GM12872 (cell line): ENCODE measurements around the gene AHCYL2.

ENCODE experiments used
- TF ChIP-seq, protein P1 (sequence below): IDR thresholded peaks from 3 replicates; pipeline ENCODE4 v1.5.1; 2011; ENCODE audit warnings: low read depth, mild to moderate bottlenecking, low read length, moderate library complexity; ENCODE audit not compliant: insufficient read depth

AHCYL2 gene

GRCh38 chr7:129468087-129468486 lies 243.3 kb downstream of the AHCYL2 start:
- TF ChIP-seq, protein P1, sequence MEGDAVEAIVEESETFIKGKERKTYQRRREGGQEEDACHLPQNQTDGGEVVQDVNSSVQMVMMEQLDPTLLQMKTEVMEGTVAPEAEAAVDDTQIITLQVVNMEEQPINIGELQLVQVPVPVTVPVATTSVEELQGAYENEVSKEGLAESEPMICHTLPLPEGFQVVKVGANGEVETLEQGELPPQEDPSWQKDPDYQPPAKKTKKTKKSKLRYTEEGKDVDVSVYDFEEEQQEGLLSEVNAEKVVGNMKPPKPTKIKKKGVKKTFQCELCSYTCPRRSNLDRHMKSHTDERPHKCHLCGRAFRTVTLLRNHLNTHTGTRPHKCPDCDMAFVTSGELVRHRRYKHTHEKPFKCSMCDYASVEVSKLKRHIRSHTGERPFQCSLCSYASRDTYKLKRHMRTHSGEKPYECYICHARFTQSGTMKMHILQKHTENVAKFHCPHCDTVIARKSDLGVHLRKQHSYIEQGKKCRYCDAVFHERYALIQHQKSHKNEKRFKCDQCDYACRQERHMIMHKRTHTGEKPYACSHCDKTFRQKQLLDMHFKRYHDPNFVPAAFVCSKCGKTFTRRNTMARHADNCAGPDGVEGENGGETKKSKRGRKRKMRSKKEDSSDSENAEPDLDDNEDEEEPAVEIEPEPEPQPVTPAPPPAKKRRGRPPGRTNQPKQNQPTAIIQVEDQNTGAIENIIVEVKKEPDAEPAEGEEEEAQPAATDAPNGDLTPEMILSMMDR = no peak

DNA sequence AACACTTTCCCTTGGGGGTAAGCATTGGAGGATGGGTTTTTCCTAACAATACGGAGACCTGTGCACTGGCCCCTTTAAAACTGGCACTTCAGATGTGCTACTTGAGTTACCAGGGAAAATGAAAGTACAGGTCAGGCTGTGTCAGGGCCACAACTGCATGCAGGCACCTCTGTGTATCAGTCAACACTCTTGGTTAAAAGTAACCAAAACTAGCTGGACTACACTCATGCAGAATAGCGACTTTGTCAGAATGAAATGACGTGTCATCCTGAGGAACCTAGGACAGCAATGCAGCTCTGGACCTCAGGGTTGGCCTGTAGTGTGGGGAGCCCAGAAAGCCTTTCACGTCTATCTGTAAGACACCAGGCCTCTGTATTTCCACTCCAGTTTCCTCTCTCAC lies 243.7 kb downstream of the AHCYL2 start:
- TF ChIP-seq, protein P1 = no peak

GRCh38 chr7:129469930-129470329 lies 245.1 kb downstream of the AHCYL2 start:
- TF ChIP-seq, protein P1 = no peak

DNA sequence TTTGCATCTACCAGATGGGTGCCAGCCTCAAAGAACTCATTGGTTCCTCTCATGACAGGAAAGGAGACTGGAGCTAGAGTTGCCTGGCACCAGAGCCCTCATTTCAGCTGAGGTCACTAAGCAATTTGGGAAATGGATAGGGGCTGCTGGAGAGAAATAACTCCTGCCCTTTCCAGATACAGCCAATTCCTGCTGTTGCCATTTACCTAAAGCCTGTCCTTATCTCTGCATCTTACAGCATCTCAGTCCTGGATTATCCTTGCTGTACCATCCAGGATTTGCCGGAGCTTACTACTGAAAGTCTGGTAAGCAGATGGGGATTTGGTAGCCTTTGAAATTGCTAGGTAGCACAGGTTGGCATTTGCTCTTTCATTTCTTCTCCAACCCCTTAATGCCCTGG lies 245.6 kb downstream of the AHCYL2 start:
- TF ChIP-seq, protein P1 = no peak

- TF ChIP-seq, protein P1 = no peak
Measured at GRCh38 chr7:129471402-129471827, 246.6 kb downstream of the AHCYL2 start.
